ENCODE measurements around the gene ZNF85. TPM values are rescaled to one million over a fixed set of nuclear protein-coding genes. Genes with fewer than 3 reads are reported as not detected.
"Not testable (repeated sequence)": the region's sequence is repeated elsewhere in the genome, so short reads cannot be mapped to it uniquely, and the experiment has no call there.

Gene ZNF85
- 4.1 TPM for polyA plus RNA-seq (2013, experiment 1 of 2; ENCODE audit: insufficient read length)
- polyA plus RNA-seq (2013, experiment 2 of 2; ENCODE audit: insufficient read length), result 4.2 TPM

- peak; percentile 92 for DNase-seq
These were observed at the start of gene ZNF85 for GRCh38 chr19:20923077-20923871. TSS of gene ZNF85 (plus strand) at chr19:20923251. CDS start at chr19:20923401, 150 bp downstream.

GRCh38 chr19:20879501-20879900, 43.5 kb upstream of the ZNF85 start:
- no peak for DNase-seq

GRCh38 chr19:20912973-20913372, 10.1 kb upstream of the ZNF85 start:
- DNase-seq, result no peak

GRCh38 chr19:20925481-20925880, 2.4 kb downstream of the ZNF85 start:
- no peak for DNase-seq

GRCh38 chr19:20926796-20927195, 3.7 kb downstream of the ZNF85 start:
- DNase-seq, result no peak

GRCh38 chr19:20928371-20928770, 5.3 kb downstream of the ZNF85 start:
- DNase-seq, result peak; percentile 67

- not testable (repeated sequence) for DNase-seq
These were observed 13.4 kb downstream of the ZNF85 start for GRCh38 chr19:20936322-20936947.

- not testable (repeated sequence) for DNase-seq
These were observed 29.6 kb downstream of the ZNF85 start for GRCh38 chr19:20952561-20953095.

- no peak for DNase-seq
These were observed 41.7 kb downstream of the ZNF85 start for GRCh38 chr19:20964798-20965197.

- no peak for DNase-seq
These were observed 45.0 kb downstream of the ZNF85 start for GRCh38 chr19:20968092-20968491.

GRCh38 chr19:20969498-20969897, 46.4 kb downstream of the ZNF85 start:
- no peak for DNase-seq

GRCh38 chr19:20969898-20970297, 46.8 kb downstream of the ZNF85 start:
- no peak for DNase-seq

- DNase-seq, result not testable (repeated sequence)
These were observed 69.7 kb downstream of the ZNF85 start for GRCh38 chr19:20992788-20993187.

- peak; percentile 86 for DNase-seq
These were observed 76.8 kb downstream of the ZNF85 start for GRCh38 chr19:20999731-21000352.

Measured in fibroblast of skin of abdomen (primary cell).